ENCODE results near the gene URB2.
"Not testable (repeated sequence)": the region's sequence is repeated elsewhere in the genome, so short reads cannot be mapped to it uniquely, and the experiment has no call there.

Gene URB2

DNA sequence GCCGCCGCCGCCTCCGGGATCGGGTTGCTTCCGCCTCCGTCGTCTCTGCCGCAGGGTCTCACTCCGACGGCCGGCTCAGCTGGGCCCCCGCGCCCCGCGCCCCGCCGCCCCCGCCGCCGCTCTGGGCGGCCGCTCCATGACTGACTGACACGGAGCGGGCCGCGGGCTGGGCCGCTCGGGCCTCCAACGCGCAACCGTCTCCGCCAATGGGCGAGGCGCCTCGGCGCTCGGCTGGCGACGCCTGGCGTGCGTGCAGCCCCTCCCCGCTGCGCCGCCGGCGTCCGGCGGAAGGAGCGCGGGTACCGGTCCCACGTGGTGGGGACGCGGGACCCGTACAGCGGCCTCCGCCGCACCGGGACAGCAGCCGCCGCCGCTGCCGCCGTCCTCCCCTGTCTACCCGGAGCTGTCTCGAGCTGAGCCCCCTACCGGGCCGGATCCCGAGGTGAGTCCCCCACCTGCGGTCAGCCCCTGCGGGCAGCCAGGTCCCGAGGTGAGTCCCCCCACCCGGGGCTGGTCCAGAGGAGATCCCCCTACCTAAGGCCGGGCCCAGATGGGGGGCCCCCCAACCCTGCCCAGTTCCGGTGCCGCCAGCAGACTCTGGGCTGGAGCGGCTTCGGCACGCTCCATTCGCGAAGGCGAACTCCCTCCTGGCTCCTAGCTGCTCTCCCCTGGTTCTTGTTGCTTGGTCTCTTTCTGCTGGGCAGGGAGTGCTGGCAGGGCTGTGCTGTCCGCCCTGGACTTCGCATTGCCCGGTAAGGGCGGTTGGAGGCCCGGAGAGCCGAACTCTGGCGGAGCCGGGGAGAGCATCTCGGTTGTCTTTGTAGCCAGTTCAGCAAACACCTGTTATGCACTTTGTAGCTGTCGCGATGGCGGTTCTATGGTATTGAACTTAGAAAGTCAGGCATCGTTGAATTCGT lies at the start of gene URB2, which contains the start of gene TAF5L:
Gene URB2, plus strand, starts transcription at position 333 of the 917 bp plus-strand sequence. CDS start 1,387 bp downstream, outside the sequence.
Gene TAF5L, minus strand, starts transcription at position 208 of the 917 bp plus-strand sequence. CDS start 11,640 bp downstream, outside the sequence.
- DNase-seq = peak; percentile 78

DNA sequence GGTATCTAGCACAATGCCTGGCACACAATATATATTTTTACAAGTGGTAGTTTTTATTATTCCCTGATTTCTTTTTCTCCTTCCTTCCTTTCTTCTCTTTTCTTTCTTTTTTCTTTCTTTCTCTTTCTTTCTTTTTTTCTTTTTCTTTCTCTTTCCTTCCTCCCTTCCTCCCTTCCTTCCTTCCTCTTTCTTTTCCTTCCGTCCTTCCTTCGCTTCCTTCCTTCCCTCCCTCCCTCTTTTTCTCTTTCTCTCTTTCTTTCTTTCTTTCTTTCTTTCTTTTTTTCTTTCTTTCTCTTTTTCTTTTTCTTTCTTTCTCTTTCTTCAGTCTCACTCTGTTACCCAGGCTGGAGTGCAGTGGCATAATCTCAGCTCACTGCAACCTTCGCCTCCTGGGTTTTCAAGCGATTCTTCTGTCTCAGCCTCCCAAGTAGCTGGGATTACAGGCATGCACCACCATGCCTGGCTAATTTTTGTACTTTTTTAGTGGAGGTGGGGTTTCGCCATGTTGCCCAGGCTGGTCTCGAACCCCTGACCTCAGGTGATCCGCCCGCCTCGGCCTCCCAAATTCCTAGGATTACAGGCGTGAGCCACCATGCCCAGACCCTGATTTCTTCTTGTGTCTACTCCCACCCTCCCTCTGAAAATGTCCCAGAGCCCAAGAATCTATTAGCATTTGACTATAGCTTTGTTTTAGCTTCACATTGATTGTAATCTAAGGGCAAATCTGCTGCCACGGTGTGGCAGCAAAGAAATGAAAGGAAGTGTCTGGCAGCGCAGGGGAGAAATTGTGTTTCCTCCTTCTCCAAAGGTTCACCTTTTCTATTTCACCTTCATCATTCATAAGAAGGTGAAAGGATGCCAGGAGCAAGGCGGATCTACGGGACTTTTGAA lies 47.6 kb upstream of the URB2 start:
- DNase-seq = no peak

DNA sequence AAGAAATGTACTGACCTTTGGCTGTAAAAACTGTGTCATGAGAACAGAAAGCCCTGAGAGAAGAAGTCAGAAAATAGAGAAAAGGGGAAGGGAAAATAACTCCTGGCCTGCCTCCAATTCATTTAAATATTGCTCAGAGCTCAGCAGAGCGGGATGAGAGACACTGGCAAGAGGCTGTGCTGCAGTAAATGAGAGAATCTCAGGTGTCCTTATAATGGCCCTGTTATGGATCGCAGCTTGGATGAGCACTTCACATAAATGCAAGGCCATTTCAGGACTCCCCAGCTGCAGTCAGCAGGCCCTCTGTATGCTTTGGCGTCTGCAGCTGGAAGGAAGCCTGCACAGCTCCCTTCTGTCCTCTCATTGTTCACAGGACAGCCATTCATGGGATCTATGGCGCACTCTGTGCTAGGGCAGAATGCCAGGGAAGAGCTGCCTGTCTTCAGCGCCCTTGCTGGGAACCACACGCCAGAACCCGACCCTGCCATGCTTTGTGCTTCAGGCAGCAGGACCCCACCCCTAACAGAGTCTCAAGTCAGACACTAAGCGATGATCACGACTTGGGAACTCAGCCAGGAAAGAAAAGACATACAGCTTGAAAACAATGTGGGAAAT lies 46.9 kb upstream of the URB2 start:
- DNase-seq = peak; percentile 87

DNA sequence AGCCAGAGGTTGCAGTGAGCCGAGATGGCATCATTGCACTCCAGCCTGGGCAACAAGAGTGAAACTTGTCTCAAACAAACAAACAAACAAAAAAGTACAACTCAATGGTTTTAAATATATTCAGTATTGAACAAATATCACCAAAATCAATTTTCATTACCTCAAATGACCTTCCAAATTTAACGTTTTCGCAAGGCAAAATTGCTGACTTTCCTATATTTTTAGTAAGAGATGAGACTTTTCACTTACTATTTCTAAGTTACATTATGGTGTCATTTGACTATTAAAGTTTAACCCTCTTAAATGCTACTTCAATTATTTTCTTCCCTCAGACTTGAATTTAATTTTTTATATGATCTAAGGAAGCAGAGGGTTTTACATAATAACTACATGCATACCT lies 44.6 kb upstream of the URB2 start:
- no peak for DNase-seq

DNA sequence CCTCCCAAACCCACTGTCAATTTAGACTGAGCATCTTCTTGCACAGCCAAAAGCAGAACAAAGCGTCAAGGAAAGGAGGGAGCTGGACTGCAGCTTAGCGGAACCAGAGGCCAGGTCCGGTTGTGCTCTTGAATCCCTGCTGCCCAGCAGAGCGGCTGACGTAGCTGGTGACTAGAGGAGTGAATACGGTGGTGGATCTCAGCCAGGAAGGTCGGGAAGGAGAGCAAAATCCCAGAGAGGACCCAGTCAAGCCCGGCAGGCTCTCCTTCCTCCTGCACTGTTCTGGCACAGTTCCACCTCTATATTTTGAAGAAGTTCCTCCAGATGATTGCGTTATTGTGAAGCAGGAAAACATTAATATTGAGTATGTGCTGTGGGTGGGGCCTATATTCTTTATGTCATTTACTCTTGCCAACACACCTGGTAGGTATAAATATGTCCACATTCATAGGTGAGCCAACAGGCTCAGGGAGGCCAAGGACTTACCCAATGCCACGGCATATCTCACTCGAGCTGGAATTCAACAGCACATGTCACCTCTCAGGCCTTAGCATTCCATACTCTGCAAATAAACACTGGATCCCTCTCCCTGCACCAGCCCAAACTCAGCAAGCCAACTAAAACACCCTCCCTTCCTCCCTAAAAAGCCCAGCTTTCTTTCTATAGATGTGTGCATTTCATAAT lies 43.9 kb upstream of the URB2 start:
- DNase-seq = no peak

DNA sequence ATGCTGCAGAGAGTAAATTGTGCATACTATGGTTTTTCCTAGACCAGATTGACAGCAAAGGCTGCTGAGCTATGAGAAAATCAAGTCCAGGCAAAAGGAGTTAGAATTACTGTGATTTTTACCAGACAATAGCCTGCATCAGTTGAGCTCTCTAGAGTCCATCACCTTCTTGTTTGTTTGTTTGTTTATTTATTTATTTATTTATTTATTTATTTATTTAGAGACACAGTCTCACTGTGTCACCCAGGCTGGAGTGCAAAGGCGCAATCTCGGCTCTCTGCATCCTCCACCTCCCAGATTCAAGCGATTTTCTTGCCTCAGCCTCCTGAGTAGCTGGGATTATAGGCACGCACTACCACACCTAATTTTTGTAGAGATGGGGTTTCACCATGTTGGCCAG lies 43.3 kb upstream of the URB2 start:
- DNase-seq = no peak

DNA sequence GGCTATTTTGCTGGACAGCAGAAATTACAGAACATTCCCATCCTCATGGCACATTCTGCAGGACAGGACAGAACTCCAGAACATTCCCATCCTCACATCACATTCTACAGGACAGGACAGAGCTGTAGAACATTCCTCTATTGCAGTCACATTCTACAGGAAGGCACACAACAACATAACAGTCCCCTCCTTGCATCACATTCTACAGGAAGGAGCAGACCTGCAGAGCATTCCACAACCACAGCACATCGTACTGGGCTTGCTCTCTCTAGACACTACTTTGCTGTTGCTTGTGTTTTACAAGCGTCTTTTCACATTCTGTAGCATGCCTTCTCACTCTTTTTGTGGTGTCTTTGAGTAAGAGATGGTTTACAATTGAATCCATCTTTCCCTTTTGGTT lies 40.7 kb upstream of the URB2 start:
- no peak for DNase-seq

DNA sequence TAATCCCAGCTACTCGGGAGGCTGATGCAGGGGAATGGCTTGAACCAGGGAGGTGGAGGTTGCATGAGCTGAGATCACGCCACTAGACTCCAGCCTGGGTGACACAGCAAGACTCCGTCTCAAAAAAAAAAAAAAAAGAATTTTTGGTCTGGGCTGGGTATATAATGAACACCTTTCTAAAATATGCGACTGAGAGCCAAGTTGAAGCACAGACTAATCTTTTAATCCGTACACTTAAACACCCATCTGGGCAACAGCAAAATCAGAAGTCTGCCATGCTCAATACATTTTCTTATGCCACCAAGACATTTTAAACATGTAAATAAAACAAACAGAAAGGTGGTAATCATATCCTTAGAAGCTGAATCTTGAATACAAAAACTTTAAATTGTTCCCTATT lies 35.9 kb upstream of the URB2 start:
- DNase-seq = no peak

DNA sequence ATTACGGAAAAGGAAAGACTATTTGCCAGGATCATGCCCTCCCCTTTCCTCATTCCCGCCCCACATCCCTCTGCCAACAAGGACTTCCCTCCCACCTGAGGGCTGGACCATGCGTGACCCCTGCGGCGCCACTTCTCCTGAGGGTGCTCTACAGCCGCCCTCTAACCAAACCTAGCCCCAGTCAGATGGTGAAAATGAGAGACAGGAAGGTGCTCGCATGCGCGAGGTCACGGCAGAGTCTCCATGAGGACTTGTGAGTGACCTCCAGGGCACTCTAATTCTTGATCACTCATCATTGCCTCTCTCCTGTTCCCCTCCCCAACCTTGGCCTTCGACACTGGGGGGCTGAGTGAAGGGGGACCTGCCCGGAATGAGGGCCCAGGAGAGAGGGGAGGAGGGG lies 32.2 kb upstream of the URB2 start:
- DNase-seq = no peak

DNA sequence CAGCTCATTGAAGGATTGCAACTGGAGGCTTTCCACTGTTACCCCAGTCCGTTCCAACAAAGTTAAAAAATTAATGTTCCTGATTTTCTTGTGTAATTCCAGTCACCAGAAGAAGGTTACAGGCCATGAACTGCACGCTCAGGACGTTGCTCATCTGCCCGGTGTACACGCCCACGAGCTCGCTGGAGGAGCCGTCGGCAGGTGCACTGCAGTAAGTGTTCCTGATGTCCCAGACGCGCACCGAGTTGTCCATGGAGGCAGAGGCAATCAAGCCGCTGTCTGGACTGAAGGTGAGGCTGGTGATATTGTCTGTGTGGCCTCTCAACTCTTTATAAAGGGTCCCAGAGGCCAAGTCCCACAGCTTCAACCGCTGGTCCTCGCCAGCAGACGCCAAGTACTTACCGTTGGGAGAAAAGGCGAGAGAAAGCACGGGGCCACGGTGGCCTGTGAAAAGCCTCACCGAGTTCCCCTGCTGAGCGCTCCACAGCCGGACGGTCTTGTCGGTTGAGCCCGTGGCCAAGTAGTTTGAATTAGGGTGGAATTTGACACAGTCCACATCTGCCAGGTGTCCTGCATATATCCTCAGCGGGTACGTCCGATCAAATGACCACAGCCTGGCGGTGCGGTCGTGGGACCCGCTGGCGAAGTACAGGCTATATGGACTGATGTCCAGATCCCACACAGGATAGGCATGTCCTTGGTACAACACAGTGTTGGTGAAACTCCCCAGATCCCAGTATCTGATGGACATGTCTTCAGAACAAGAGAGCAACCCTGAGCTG lies 31.6 kb upstream of the URB2 start:
- DNase-seq = no peak

DNA sequence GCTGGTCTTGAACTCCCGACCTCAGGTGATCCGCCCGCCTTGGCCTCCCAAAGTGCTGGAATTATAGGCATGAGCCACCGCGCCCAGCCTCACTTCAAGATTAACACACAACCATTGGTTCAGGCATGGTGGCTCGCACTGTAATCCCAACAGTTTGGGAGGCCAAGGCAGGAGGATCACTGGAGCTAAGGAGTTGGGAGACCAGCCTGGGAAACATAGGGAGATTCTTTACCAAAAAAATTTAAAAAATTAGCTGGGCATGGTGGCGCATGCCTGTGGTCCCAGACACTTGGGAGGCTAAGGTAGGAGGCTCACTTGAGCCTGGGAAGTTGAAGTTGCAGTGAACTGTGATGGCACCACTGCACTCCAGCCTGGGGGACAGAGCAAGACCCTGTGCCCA lies 30.2 kb upstream of the URB2 start:
- DNase-seq = not testable (repeated sequence)

DNA sequence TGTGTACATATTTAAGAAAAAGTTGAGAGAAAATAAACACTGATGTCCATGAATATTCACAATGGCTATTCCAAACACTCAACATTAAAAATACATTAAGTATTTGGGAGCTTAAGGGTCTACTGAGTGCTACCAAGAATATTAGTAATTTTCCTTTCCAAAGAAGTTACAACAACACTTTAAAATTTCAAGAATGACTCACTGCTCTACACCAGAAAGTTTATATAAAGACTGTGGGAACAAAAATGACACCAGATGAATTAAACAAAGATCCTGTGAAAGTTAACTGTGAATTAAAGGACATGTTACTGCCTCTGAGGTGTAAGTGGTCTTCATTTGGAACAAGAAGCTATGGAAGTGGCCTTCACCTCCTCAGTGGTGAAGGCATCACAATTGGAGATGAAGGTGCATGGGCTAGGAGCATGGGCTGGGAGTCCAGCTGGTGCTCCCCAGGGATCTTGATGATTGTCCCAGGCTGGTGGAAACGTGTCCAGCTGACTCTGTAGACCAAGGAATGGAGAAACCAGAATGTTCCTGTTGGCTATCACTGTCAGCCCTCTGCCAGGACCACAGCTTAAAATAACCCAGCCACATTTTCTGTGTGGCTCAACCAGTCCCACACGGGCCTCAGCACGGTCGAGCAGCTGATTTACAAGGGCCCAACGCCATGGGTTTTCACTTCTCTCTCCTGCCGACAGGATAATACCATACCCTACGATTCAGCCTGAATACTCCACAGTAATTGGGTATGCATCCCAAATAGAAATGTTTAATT lies 28.9 kb upstream of the URB2 start:
- no peak for DNase-seq

DNA sequence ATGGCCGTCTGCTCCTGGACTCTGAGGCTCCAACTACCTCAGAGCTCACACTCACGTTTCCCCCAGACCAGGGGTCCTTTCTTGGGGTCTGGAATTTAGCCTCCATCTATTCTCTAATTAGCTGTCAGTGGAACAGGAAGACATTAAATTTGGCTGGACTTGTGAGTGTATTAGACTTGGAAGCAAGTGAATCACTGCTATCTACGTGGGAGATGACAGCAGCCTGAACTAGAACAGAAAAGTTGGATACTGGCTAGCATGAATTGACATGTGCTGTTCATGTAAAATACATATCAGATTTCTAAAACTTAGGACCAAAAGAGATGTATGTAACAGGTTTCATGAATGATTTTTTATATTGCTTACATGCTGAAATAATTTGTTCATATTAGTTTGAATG lies 28.2 kb upstream of the URB2 start:
- DNase-seq = no peak

DNA sequence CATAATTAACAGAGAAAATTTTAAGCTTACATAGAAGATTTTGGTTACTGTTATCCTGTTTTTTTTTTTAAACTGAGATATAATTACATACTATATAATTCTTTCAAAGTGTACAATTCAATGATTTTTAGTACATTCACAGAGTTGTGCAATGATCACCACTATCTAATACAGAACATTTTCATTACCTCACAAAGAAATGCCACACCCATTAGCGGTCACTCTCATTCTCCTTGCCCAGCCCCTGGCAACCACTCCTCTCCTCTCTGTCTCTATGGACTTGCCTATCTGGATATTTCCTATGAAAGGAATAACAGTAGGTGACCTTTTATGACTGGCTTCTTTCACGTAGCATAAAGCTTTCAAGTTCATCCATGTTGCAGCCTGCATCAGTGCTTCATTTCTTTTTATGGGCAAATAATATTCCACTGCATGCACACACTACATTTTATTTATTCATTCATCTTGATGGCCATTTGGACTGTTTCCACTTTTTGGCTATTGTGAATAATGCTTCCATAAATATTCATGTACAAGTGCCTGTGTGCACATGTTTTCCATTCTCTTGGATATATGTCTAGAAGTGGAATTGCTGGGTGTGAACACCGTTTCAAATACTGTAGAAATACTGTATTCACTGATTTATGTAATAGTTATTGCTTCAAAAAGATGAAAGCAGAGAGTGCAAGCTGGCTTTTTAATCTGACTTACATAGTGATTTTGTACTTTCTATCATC lies 26.7 kb upstream of the URB2 start:
- DNase-seq = no peak

DNA sequence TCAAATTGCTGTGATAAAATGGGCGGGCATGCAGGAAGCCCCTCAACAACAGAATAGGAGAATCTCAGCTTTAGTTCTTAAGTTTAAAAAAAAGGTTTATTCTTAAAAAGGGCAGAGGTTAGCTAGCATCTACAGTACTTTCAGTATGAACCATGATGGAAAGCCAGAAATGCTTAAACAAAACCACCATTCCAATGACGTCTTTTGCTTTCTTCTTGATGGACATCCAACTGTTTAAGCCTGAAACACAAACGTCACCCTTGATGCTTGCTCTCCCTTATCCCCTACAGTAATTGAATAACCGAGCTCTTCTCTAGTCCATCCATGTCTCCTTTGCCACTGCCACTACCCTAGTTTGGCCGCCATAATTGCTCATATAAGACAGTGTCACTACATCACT lies 25.8 kb upstream of the URB2 start:
- DNase-seq = no peak

DNA sequence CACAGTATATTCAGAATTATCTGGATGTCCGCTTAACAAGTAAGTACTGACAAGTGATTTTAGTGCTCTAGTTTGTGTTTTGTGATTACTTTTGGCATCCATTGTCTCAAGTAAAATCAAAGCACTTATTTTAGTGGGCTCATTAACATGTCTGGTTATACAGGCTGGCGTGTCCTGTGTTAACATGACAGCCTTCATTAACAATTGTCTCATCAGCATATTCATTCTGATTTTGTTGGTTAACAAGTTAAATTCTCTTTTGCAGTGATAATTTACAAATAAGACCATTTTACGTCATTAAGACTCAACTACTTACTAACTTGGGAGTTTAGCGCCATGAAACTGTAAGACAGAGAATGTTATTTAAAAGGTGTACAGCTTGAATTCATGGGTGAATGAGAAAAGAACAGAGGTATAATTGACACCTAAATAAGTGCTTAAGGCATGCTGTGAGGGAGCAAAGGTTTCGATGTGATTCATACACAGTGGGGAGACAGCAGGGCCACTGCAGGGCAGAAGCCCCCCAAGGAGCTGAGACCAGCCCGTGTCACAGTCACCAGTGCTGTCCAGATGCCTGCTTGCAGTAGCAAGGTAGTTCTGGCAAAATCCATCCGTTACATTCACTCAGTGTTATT lies 22.6 kb upstream of the URB2 start:
- no peak for DNase-seq

DNA sequence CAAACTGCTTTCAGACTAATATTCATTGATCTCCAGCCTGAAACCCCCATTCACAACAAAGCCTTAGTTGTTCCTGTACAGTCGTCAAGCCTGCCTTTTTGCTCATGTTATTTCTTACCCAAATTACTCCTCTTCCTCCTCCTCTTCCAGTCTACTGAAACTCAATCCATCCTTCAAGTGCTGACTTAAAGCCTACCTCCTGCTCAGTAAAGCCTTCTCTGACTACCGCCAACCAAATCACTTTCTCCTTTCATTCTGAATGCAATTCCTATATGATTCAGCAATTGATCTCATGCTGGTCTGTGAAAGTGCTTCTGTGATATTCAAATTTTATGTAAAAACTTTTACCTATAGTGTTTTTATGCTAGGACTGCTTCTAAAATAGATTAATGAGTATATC lies 18.7 kb upstream of the URB2 start:
- DNase-seq = no peak

DNA sequence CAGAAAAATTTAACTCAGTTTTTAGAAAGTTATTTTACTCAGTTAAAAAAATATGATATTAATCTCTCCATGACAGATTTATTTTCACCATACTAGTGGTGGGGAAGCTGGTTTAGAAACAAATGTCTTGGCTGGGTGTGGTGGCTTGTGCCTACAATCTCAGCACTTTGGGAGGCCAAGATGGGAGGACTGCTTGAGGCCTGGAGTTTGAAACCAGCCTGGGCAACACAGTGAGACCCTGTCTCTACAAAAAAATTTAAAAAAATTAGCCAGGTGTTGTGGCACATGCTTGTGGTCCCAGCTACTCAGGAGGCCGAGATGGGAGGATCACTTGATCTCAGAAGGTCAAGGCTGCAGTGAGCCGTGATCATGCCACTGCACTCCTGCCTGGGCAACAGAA lies 17.5 kb upstream of the URB2 start:
- no peak for DNase-seq

DNA sequence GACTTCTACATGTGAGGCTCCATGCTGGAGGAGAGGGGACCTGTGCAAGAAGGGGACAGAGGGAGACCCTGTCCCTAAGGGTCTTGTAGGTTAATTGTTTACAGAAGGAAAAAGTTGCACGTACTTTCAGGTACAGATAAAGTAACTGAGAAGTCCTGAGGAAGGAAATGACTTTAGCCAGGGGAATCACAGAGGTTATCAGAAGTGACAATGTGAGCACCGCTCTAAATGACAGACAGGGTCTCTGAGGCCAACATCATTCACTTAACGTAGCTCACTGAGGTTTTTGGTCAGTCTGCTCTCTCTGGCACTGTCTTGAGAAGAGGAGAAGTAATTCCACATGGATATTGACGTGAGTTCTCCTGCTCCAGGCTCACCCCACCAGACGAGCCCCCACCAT lies 12.1 kb upstream of the URB2 start:
- DNase-seq = no peak

DNA sequence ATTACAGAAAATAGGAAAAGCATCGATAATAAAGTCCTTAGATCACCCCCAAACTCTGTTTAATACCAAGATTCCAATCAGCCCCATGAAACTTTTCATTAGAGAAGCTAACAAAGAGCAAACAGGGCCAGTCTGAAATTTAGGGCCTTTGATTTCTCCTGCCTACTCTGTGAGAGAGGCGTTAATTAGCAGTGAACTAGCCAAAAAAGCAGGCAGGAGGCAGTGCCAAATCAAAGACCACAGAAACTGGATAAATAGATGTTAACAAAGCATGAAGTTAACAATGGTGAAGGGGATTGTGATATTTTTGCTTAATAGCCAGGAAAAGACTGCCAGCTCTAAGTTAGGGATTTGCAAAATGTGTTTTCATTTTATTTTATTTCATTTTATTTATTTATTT lies 11.3 kb upstream of the URB2 start:
- no peak for DNase-seq

Measured in NCI-H2171 treated with DMSO at 0.1 percent for 48 hours (cell line).